Stomach (tissue), 9 donors: Measurements from ENCODE around the gene EGFL7. TPM values are rescaled to one million over a fixed set of nuclear protein-coding genes. Genes with fewer than 3 reads are reported as not detected.

Experiments used
- DNase-seq, 2 donors: peaks; one replicate each; pipeline versions ENCODE4 v3.0.0 to v3.0.0-alpha.2; 2013 to 2019
- H3K27ac ChIP-seq, 5 donors: fragments of 200-600 bp in 4 of 5; sonication (generic) in 4 of 5; one replicate each; pipeline ENCODE4 v1.5.1; 2013 to 2019; ENCODE audit warnings: mild to moderate bottlenecking in 1 of 5, moderate library complexity in 1 of 5
- H3K27me3 ChIP-seq, 3 donors: fragments of 200-600 bp; sonication (generic); one replicate each; pipeline ENCODE4 v1.5.1; 2017 to 2019; ENCODE audit warnings: mixed run types in 1 of 3
- H3K36me3 ChIP-seq, 4 donors: fragments of 200-600 bp; sonication (generic); 1 replicate in 3 of 4; 2 replicates in 1 of 4; pipeline ENCODE4 v1.5.1; 2016 to 2019
- H3K4me1 ChIP-seq, 4 donors: fragments of 200-600 bp; sonication (generic); one replicate each; pipeline ENCODE4 v1.5.1; 2016 to 2019
- H3K4me3 ChIP-seq, 4 donors: fragments of 200-600 bp; sonication (generic) in 3 of 4; one replicate each; pipeline ENCODE4 v1.5.1; 2016 to 2019; ENCODE audit warnings: mild to moderate bottlenecking in 1 of 4
- H3K9me3 ChIP-seq, 4 donors: fragments of 200-600 bp; sonication (generic); one replicate each; pipeline ENCODE4 v1.5.1; 2016 to 2019
- EP300 ChIP-seq: sonication (generic); formaldehyde crosslinking; IDR thresholded peaks from one replicate; pipeline ENCODE4 v1.6.1; 2017; ENCODE audit warnings: antibody characterized with exemption
- POLR2A ChIP-seq, 4 donors: fragments of 450-650 bp; IDR thresholded peaks; one replicate each; pipeline ENCODE4 v1.6.1; 2016; ENCODE audit warnings: antibody characterized with exemption in 4 of 4, control low read depth in 2 of 4, mild to moderate bottlenecking in 1 of 4, moderate library complexity in 1 of 4
- POLR2AphosphoS5 ChIP-seq, 3 donors: sonication (generic); formaldehyde crosslinking; IDR thresholded peaks; one replicate each; pipeline ENCODE4 v1.6.1; 2016; ENCODE audit warnings: antibody characterized with exemption in 3 of 3
- WGBS, 5 donors: extraction: QIAGEN DNeasy Blood & Tissue Kit in 3 of 5; methylation state at CpG; one replicate each; pipeline versions ENCODE4 v1.1.5 to v1.1.7; 2013 to 2018; 5-methylcytosine and 5-hydroxymethylcytosine counted together
- intact Hi-C: fragments of 100-400 bp; cut with DNase I; formaldehyde crosslinking; loops from one replicate; pipeline ENCODE4 v1.15.1; 2023; ENCODE audit warnings: low total_unique reads
- polyA plus RNA-seq, 3 donors: library from polyadenylated mRNA; stranded (reverse); fragments of 200-250 nt; gene quantifications; one replicate each; pipeline ENCODE4 v1.2.3, GENCODE V29; 2013
- total RNA-seq, 5 donors: library from RNA; depleted of rRNA; stranded (reverse); fragments of >200 nt; gene quantifications; one replicate each; pipeline versions ENCODE4 v1.1.0 to v1.2.3, GENCODE V29; 2014 to 2016
- TF ChIP-seq, protein P1 (sequence below), 7 experiments: fragments of 450-650 bp in 4 of 7; fragments of 200-600 bp in 3 of 7; sonication (generic) in 3 of 7; IDR thresholded peaks; one replicate each; pipeline ENCODE4 v1.5.1; 2016 to 2019; ENCODE audit warnings: antibody characterized with exemption in 7 of 7, control low read depth in 2 of 7, mild to moderate bottlenecking in 1 of 7
- donor health status: healthy with polysubstance abuse.
- donor health status: Bipolar disorder and iron deficiency.
- donor health status: healthy.

The EGFL7 gene
- total and polyA plus RNA-seq, 8 donors = 20.9 to 1,085 (median 52.2) TPM

DNA sequence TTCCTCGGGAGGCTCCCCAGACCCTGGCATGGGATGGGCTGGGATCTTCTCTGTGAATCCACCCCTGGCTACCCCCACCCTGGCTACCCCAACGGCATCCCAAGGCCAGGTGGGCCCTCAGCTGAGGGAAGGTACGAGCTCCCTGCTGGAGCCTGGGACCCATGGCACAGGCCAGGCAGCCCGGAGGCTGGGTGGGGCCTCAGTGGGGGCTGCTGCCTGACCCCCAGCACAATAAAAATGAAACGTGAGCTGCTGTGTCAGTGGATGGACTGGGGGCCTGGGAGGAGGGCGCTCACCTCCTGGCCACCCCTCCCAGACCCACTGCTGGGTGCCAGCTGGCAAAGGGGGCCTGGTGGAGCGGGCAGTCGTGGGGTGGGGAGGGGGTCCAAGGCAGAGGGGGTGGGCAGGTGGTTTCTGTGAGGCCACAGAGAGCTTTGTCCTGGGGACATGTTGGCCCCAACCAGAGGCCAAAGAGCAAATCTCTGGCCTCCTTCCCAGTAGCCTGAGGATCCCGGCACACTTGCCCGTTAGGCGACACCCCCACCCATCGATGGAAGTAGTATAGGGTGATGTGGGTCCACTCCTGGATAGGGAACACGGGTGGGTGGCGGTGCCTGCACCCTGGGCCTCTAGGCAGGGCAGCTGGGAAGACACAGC, 9.8 kb downstream of the EGFL7 start:
- Histone ChIP-seq H3K4me3 (no peak overlapping the region), H3K27me3 (peaks cover 0 to 43% (median 15%) of the 10 kb centered on the region in 3 donors), H3K9me3 (no peaks in the 10 kb centered on the region), H3K27ac (no peak overlapping the region), H3K4me1 (peaks cover 0 to 49% (median 31%) of the 10 kb centered on the region in 4 donors), H3K36me3 (peaks cover 23 to 53% (median 49%) of the 10 kb centered on the region in 4 donors)
- WGBS, 5 donors = 49 to 57% (median 53%) methylated on average over 10 to 14 of the region's 14 CpGs
- no peak for TF ChIP-seq POLR2A (IDR thresholded peaks at IDR 0.05)
- TF ChIP-seq, protein P1, sequence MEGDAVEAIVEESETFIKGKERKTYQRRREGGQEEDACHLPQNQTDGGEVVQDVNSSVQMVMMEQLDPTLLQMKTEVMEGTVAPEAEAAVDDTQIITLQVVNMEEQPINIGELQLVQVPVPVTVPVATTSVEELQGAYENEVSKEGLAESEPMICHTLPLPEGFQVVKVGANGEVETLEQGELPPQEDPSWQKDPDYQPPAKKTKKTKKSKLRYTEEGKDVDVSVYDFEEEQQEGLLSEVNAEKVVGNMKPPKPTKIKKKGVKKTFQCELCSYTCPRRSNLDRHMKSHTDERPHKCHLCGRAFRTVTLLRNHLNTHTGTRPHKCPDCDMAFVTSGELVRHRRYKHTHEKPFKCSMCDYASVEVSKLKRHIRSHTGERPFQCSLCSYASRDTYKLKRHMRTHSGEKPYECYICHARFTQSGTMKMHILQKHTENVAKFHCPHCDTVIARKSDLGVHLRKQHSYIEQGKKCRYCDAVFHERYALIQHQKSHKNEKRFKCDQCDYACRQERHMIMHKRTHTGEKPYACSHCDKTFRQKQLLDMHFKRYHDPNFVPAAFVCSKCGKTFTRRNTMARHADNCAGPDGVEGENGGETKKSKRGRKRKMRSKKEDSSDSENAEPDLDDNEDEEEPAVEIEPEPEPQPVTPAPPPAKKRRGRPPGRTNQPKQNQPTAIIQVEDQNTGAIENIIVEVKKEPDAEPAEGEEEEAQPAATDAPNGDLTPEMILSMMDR (IDR thresholded peaks at IDR 0.05) = no peak
- TF ChIP-seq POLR2AphosphoS5 (IDR thresholded peaks at IDR 0.05) = no peak
- TF ChIP-seq EP300 = no peak
- DNase-seq = no peak
- intact Hi-C loops = no loop called here

DNA sequence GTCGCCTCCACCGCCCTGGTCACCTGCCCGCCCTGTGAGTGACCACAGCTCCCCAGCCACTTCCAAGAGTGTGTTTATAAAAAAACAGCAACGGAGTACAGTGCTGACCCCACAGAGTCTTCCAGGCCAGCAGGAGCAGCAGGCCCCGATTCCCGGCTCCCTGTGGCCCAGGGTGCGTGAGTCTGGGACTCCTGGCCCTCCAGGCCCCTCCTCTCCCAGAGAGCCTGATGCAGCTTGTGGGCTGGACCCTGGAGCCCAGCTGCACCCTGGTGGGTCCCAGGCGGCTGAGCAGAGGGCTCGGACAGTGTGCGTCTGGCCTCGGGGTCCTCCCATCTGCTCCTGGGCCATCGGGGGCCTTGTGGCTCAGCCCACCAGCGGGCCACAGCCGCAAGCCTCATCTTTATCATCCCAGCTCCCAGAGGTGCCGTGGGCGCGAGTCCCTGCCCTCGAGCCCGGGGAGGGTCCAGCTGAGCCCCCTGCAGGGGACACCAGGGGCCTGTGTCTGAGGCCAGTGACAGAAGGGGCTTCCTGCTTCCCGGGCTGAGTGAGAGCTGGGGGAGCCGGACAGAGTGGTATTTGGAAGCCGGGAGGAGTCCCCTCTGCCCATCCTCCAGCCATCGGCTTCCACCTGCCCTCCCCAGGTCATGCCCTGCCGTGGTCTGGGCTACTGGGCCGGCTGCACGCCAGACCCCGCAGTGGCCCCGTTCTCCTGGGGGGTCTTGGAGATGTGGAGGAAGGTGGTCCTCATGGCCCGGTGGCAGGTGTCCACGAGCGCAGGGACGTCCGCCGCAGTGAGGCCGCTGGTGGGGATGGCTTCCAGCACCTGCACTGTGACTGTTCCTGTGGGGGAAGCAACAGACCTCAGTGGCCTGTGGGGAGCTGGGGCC, 10.6 kb downstream of the EGFL7 start:
- TF ChIP-seq, protein P1 (IDR thresholded peaks at IDR 0.05) = no peak
- TF ChIP-seq POLR2AphosphoS5 (IDR thresholded peaks at IDR 0.05) (peak in 1 of 3 donors; percentile 8), EP300 (no peak), POLR2A (IDR thresholded peaks at IDR 0.05) (no peak)
- Histone ChIP-seq H3K4me3 (no peak overlapping the region), H3K36me3 (peaks cover 23 to 53% (median 51%) of the 10 kb centered on the region in 4 donors), H3K9me3 (no peaks in the 10 kb centered on the region), H3K27me3 (peaks cover 0 to 35% (median 13%) of the 10 kb centered on the region in 3 donors), H3K27ac (no peak overlapping the region), H3K4me1 (peaks cover 0 to 46% (median 31%) of the 10 kb centered on the region in 4 donors)
- intact Hi-C loops = no loop called here
- 80 to 85% (median 81%) methylated on average over 24 to 35 of the region's 35 CpGs for WGBS, 5 donors
- DNase-seq = no peak

DNA sequence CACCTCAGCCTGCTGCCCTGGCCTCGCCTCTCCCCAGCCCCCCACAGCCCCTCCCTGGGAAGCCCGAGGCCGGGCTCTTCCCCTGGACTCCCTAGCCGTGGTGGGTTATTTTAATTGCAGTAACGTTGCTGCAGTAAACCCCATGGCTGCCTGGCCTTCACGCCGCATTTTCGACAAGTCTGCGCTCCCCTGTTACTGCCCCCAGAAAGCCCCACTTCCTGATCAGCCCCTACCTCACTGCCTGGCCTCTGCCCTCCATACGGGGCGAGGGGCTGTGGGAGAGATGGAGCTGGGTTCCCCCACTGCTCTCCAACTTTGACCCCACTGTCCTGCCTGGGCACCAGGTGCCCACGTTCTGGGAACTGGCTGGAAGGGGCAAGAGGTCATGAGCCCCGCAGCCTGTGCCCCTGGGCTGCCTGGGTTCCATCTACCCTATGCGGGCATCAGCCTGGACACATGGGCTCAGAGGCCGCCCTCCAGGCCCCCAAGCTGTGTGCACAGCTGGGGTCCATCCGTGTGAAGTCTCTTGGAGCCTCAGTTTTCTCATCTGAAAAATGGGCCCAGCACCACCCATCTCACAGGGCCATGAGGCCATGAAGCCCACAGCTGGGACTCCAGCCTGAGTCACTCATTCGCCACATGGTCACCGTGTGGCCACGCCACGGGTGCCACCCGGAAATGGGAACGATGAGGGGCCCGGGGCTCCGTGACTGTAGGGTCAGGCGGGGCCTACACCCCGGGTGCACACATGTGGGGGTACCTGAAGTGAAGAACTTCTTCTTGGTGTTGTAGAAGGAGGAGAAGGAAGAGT, 11.5 kb downstream of the EGFL7 start:
- no peak for DNase-seq
- WGBS, 5 donors = 73 to 86% (median 81%) methylated on average over 23 to 26 of the region's 26 CpGs
- Histone ChIP-seq H3K9me3 (no peaks in the 10 kb centered on the region), H3K4me3 (no peak overlapping the region), H3K36me3 (peaks cover 23 to 53% (median 51%) of the 10 kb centered on the region in 4 donors), H3K4me1 (peaks cover 0 to 46% (median 28%) of the 10 kb centered on the region in 4 donors), H3K27ac (peak overlapping the region in 1 of 5 donors; percentile 41), H3K27me3 (peaks cover 0 to 28% (median 13%) of the 10 kb centered on the region in 3 donors)
- TF ChIP-seq EP300 = no peak
- no peak for TF ChIP-seq POLR2AphosphoS5 (IDR thresholded peaks at IDR 0.05)
- intact Hi-C loops = no loop called here

DNA sequence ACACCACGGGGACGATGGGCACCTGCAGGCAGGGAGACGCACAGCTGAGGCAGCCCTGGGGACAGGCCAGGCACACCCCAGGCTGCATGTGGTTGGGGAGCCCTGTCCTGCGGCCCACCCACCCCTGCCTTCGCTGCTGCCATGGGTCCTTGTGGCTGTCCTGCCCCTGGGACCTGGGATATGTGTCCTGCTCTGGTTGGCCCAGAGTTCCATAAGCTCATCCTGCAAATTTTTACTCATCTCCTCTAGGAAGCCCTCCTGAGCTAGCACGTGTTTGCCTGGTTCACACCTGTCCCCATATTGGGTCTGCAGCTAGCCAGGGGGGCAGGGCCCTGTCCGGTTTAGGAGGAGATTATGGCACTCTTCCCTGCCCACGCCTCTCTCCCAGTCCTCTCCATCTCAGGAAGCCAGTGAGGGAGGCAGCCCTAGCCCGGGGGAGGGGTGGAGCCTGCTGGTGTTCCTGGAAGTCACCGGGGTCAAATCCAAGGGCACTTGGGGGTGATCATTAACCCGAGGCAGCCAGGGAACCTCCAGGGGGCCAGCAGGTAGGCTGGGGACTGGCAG, 12.2 kb downstream of the EGFL7 start:
- WGBS, 5 donors = 48 to 57% (median 53%) methylated on average over 7 to 11 of the region's 11 CpGs
- Histone ChIP-seq H3K4me3 (no peak overlapping the region), H3K4me1 (peaks cover 0 to 46% (median 24%) of the 10 kb centered on the region in 4 donors), H3K9me3 (no peaks in the 10 kb centered on the region), H3K27me3 (peaks cover 0 to 21% (median 9%) of the 10 kb centered on the region in 3 donors), H3K27ac (peak overlapping the region in 1 of 5 donors; percentile 41), H3K36me3 (peaks cover 23 to 53% (median 51%) of the 10 kb centered on the region in 4 donors)
- intact Hi-C loops = no loop called here
- TF ChIP-seq, protein P1 (IDR thresholded peaks at IDR 0.05) = no peak
- TF ChIP-seq POLR2AphosphoS5 (IDR thresholded peaks at IDR 0.05) (no peak), EP300 (no peak), POLR2A (IDR thresholded peaks at IDR 0.05) (no peak)
- DNase-seq = peak; percentile 72 to 91
